Panc1 (cell line): ENCODE measurements around the gene FOXM1. TPM values are rescaled to one million over a fixed set of nuclear protein-coding genes. Genes with fewer than 3 reads are reported as not detected.

ENCODE experiments used
- ATAC-seq: fragments of 200-7000 bp; cut with Tn5 transposase; 2 replicates; pipeline ENCODE4 v1.9.1; 2020; ENCODE audit warnings: mild to moderate bottlenecking, moderate library complexity
- BruUV-seq: library from RNA; stranded (reverse); fragments of 400-500 nt; replicated peaks from 2 replicates; lab custom pipeline; 2021; lab: Mats Ljungman, UMichigan
- CTCF ChIA-PET: fragments of 300-600 bp; sonication (Branson Sonifier 250); formaldehyde crosslinking; loops from one replicate; lab custom pipeline; 2022; ENCODE audit warnings: antibody characterized with exemption; lab: Charles Lee
- POLR2A ChIA-PET: fragments of 300-600 bp; sonication (Branson Sonifier 250); formaldehyde crosslinking; loops from one replicate; lab custom pipeline; 2022; ENCODE audit warnings: antibody characterized with exemption; lab: Charles Lee
- DNase-seq: peaks from one replicate; pipeline ENCODE4 v3.0.0-alpha.2; 2010; ENCODE audit warnings: low read depth, low spot score
- H3K27ac ChIP-seq: 2 replicates; pipeline ENCODE4 v1.5.1; 2011; ENCODE audit warnings: mild to moderate bottlenecking, low read length, inconsistent platforms
- H3K27me3 ChIP-seq: fragments of 200-500 bp; sonication (Bioruptor generic); 2 replicates; pipeline ENCODE4 v1.6.0; 2014; ENCODE audit warnings: low read length, inconsistent platforms; ENCODE audit not compliant: control insufficient read depth, insufficient read depth
- H3K36me3 ChIP-seq: fragments of 200-500 bp; sonication (Bioruptor generic); 2 replicates; pipeline ENCODE4 v1.5.1; 2014; ENCODE audit warnings: inconsistent platforms, mild to moderate bottlenecking, low read length, moderate library complexity; ENCODE audit not compliant: control insufficient read depth, insufficient read depth
- H3K4me1 ChIP-seq: 2 replicates; pipeline ENCODE4 v1.5.1; 2011; ENCODE audit warnings: inconsistent platforms, mild to moderate bottlenecking, low read length, moderate library complexity; ENCODE audit not compliant: control insufficient read depth, insufficient read depth
- H3K4me3 ChIP-seq, 2 experiments: 2 replicates each; pipeline ENCODE4 v1.5.1; 2011 to 2012; ENCODE audit warnings: low read depth in 2 of 2, low read length in 2 of 2, mild to moderate bottlenecking in 2 of 2, inconsistent platforms in 1 of 2, moderate library complexity in 1 of 2
- H3K9me3 ChIP-seq: fragments of 200-500 bp; sonication (Bioruptor generic); 2 replicates; pipeline ENCODE4 v1.5.1; 2014; ENCODE audit warnings: low read depth, mild to moderate bottlenecking, inconsistent platforms, low read length, moderate library complexity; ENCODE audit not compliant: control insufficient read depth, insufficient read depth
- CTCF ChIP-seq: fragments of 450-650 bp; IDR thresholded peaks from 2 replicates; pipeline ENCODE4 v1.5.1; 2017; ENCODE audit warnings: mild to moderate bottlenecking
- POLR2AphosphoS5 ChIP-seq: IDR thresholded peaks from 2 replicates; pipeline ENCODE4 v1.6.1; 2012; ENCODE audit warnings: mild to moderate bottlenecking, low read depth, low read length, moderate library complexity
- SIN3A ChIP-seq: IDR thresholded peaks from 2 replicates; pipeline ENCODE4 v1.6.1; 2012; ENCODE audit warnings: low read depth, mild to moderate bottlenecking, low read length, moderate library complexity, borderline replicate concordance; ENCODE audit not compliant: insufficient read depth
- TCF7L2 ChIP-seq: IDR thresholded peaks from 2 replicates; pipeline ENCODE4 v1.6.1; 2011; ENCODE audit warnings: mild to moderate bottlenecking, low read depth, low read length, inconsistent platforms
- in situ Hi-C: cut with HindIII; loops from 2 replicates; pipeline ENCODE4 v1.10.0; 2016; ENCODE audit warnings: low sequenced_read_pairs, low pct_unique_long_range_greater_than_20kb
- intact Hi-C: fragments of 100-400 bp; cut with micrococcal nuclease; formaldehyde crosslinking; loops from one replicate; pipeline ENCODE4 v1.10.0; 2022; ENCODE audit not compliant: unreplicated experiment
- total RNA-seq: library from RNA; stranded (reverse); gene quantifications from one replicate; pipeline ENCODE4 v1.2.1, GENCODE V29; 2021; ENCODE audit not compliant: unreplicated experiment
- TF ChIP-seq, protein P1 (sequence below), 2 experiments: IDR thresholded peaks; 2 replicates each; pipeline ENCODE4 v1.6.1; 2011 to 2012; ENCODE audit warnings: low read depth in 2 of 2, control low read depth in 1 of 2, low read length in 1 of 2, mild to moderate bottlenecking in 1 of 2, moderate library complexity in 1 of 2; ENCODE audit not compliant: insufficient read depth in 1 of 2

The FOXM1 gene
- total RNA-seq, 1 experiment from 2014 or later, result 71.2 TPM

DNA sequence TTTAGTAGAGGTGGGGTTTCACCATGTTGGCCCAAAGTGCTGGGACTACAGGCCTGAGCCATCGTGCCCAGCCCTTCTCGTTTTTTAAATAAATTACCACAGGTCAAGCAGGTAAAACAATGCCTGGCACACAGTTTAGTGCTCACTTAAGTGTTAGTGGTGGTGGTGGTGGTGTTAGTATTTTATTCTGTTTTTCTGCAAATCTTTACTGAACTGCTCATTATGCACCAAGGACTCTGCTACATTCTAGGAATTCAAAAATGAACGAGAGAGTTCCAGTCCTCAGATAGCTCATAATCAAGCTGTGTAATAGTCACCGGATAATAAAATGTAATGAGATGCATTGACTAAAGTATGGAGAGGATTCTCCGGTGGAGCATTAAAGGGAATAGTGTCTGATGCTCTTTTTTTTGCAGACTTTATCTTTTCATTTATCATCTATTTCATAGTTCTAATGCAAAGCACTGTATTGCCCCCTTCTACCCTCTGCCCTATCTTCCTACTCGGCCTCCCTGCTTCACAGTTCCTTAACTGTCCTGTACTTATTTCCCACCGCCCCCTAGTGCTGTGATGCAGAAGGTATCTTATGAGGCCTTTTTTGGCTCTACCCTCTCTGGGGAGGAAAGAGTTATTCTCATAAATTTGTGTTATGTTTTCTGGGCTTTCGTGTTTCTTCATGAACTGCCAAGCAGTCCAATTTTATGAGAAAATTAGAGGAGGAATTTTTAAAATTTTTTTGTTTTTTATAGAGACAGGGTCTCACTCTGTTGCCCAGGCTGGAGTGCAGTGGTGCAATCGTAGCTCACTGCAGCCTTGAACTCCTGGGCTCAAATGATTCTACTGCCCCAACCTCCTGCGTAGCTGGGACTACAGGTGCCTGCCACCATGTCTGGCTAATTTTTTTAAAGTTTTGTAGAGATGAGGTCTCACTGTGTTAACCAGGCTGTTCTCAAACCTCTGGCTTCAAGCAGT lies 63.5 kb downstream of the FOXM1 start:
- DNase-seq, result no peak
- intact Hi-C loops (no loop called here), in situ Hi-C loops (no loop called here)
- Histone ChIP-seq H3K27me3 (no peaks in the 10 kb centered on the region), H3K27ac (peak overlapping the region; percentile 78), H3K36me3 (peaks cover 2% of the 10 kb centered on the region; the same call in 1 of the 2 replicates), H3K4me1 (peaks cover 6% of the 10 kb centered on the region; the same call in 1 of the 2 replicates), H3K4me3 (peak overlapping the region; percentile 55 to 74), H3K9me3 (no peaks in the 10 kb centered on the region)
- no TSS peak for BruUV-seq
- ATAC-seq, result peak; percentile 53; the same call in 1 of the 2 replicates
- ChIA-PET POLR2A (no interaction called here), CTCF (interaction anchor here (0.8 kb wide), 1 partner anchor 74 kb away, joined by 5 read pairs; no protein-coding TSS in a partner anchor)
- no peak for TF ChIP-seq SIN3A
- no peak for TF ChIP-seq POLR2AphosphoS5
- peak; percentile 76 for TF ChIP-seq CTCF
- no peak for TF ChIP-seq TCF7L2
- TF ChIP-seq, protein P1, sequence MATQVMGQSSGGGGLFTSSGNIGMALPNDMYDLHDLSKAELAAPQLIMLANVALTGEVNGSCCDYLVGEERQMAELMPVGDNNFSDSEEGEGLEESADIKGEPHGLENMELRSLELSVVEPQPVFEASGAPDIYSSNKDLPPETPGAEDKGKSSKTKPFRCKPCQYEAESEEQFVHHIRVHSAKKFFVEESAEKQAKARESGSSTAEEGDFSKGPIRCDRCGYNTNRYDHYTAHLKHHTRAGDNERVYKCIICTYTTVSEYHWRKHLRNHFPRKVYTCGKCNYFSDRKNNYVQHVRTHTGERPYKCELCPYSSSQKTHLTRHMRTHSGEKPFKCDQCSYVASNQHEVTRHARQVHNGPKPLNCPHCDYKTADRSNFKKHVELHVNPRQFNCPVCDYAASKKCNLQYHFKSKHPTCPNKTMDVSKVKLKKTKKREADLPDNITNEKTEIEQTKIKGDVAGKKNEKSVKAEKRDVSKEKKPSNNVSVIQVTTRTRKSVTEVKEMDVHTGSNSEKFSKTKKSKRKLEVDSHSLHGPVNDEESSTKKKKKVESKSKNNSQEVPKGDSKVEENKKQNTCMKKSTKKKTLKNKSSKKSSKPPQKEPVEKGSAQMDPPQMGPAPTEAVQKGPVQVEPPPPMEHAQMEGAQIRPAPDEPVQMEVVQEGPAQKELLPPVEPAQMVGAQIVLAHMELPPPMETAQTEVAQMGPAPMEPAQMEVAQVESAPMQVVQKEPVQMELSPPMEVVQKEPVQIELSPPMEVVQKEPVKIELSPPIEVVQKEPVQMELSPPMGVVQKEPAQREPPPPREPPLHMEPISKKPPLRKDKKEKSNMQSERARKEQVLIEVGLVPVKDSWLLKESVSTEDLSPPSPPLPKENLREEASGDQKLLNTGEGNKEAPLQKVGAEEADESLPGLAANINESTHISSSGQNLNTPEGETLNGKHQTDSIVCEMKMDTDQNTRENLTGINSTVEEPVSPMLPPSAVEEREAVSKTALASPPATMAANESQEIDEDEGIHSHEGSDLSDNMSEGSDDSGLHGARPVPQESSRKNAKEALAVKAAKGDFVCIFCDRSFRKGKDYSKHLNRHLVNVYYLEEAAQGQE (IDR thresholded peaks at IDR 0.05; ENCODE audit: insufficient read depth in 1 of 2, low read depth in 2 of 2, low read length in 1 of 2), result no peak

DNA sequence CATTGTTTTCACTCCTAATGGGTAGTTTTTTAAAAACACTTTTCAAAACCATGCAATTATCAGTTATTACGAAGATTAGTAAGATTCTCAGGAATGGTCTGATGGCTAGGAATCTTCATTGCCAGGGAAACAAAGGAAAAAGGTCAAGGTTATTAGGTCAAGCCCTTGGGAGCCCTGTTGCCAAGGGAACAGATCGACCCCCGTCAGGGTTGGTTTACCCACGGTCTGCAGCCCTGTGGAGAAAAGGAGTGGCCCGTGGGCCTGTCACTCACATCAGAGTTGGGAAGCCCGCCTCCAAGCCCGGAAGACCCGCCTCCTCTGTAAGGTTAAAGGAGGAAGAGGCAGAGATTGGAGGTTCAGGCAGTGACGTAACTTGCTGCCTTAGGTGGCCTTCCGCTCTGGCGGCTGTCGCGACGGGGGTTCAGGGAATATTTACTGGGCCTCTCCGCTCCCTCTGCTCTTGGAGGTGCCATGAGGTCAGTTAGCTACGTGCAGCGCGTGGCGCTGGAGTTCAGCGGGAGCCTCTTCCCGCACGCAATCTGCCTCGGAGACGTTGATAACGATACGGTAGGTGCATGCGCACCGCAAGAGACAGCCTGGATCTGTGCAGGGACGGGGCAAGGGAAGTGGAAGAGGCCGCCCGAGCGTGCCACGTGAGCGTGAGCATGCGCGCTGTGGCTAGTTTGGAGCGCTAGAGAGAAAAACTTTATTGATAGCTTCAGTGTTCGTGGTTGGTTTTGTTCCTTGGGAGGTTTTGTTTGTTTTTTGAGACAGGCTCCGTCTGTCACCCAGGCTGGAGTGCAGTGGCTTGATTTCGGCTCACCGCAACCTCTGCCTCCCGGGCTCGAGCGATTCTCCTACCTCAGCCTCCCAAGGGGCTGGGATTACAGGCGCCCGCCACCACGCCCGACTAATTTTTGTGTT lies 64.4 kb downstream of the FOXM1 start, which contains the start of gene ITFG2:
Gene ITFG2 (plus strand): TSS at position 379 of the 924 bp plus-strand sequence. CDS start 93 bp downstream, at position 472.
- H3K36me3 ChIP-seq, result peaks cover 2% of the 10 kb centered on the region; the same call in 1 of the 2 replicates
- in situ Hi-C loops, result no loop called here
- peak within 1 kb of the TSS; percentile 55 to 74 for H3K4me3 ChIP-seq
- ATAC-seq, result peak; percentile 99
- peak; percentile 88 for DNase-seq
- no peaks in the 10 kb centered on the region for H3K9me3 ChIP-seq
- H3K27me3 ChIP-seq, result no peaks in the 10 kb centered on the region
- H3K4me1 ChIP-seq, result peaks cover 6% of the 10 kb centered on the region; the same call in 1 of the 2 replicates
- BruUV-seq, result TSS peak; percentile 86
- ChIA-PET CTCF (no interaction called here), POLR2A (interaction anchor here (0.6 kb wide), 1 partner anchor 1221 kb away, joined by 3 read pairs; no protein-coding TSS in a partner anchor)
- H3K27ac ChIP-seq, result peak within 1 kb of the TSS; percentile 78
- intact Hi-C loops, result no loop called here
- TF ChIP-seq CTCF (no peak), POLR2AphosphoS5 (peak; percentile 96), TCF7L2 (0 out of 2 replicates have a peak, but pooled peaks have one; percentile 39), SIN3A (no peak; the same call in 1 of the 2 replicates)
- TF ChIP-seq, protein P1 (IDR thresholded peaks at IDR 0.05; ENCODE audit: insufficient read depth in 1 of 2, low read depth in 2 of 2, low read length in 1 of 2), result no peak
